ENCODE measurements around the gene STX8.
"Not testable (repeated sequence)": the region's sequence is repeated elsewhere in the genome, so short reads cannot be mapped to it uniquely, and the experiment has no call there.

DNA sequence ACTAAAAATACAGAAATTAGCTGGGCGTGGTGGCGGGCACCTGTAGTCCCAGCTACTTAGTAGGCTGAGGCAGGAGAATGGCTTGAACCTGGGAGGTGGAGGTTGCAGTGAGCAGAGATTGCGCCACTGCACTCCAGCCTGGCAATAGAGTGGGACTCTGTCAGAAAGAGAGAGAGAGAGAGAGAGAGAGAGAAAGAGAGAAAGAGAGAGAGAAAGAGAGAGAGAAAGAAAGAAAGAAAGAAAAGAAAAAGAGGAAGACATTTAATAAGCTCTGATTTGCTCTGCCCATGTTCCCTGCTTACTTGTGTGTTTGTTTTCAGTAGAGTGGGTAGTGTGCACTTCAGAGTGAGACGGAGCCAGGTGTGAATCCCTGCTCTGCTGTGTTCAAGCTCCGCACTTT, 22.0 kb upstream of the STX8 start:
- TF ChIP-seq, protein P1, sequence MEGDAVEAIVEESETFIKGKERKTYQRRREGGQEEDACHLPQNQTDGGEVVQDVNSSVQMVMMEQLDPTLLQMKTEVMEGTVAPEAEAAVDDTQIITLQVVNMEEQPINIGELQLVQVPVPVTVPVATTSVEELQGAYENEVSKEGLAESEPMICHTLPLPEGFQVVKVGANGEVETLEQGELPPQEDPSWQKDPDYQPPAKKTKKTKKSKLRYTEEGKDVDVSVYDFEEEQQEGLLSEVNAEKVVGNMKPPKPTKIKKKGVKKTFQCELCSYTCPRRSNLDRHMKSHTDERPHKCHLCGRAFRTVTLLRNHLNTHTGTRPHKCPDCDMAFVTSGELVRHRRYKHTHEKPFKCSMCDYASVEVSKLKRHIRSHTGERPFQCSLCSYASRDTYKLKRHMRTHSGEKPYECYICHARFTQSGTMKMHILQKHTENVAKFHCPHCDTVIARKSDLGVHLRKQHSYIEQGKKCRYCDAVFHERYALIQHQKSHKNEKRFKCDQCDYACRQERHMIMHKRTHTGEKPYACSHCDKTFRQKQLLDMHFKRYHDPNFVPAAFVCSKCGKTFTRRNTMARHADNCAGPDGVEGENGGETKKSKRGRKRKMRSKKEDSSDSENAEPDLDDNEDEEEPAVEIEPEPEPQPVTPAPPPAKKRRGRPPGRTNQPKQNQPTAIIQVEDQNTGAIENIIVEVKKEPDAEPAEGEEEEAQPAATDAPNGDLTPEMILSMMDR (IDR thresholded peaks at IDR 0.05) = not testable (repeated sequence)
- not testable (repeated sequence) for TF ChIP-seq POLR2A, POLR2AphosphoS5 (IDR thresholded peaks at IDR 0.05)

Data from prostate gland (tissue), 2 donors.